ENCODE measurements around the gene ELF1.
"Not testable (repeated sequence)": the region's sequence is repeated elsewhere in the genome, so short reads cannot be mapped to it uniquely, and the experiment has no call there.

ELF1 gene

GRCh38 chr13:40908546-40908945 is 110.6 kb downstream of the ELF1 start:
- no peak overlapping the region for H3K4me2 ChIP-seq (ENCODE audit: insufficient read depth, low read length, poor library complexity, severe bottlenecking)
- no peak overlapping the region for H3K23ac ChIP-seq (ENCODE audit: low read depth, low read length, poor library complexity)
- no peak overlapping the region for H3K4ac ChIP-seq (ENCODE audit: low read length)
- H3K18ac ChIP-seq (ENCODE audit: low read length) = no peak overlapping the region
- no peak overlapping the region for H3K14ac ChIP-seq (ENCODE audit: low read length)
- no peaks in the 10 kb centered on the region for H3K27me3 ChIP-seq (ENCODE audit: control insufficient read depth in 3 of 3, insufficient read depth in 3 of 3, low read depth in 1 of 3, low read length in 3 of 3)
- no peaks in the 10 kb centered on the region for H3K9me3 ChIP-seq (replicated peaks in 1 of 2; ENCODE audit: control insufficient read depth in 2 of 2, insufficient read depth in 1 of 2, low read depth in 1 of 2, low read length in 2 of 2)
- no peak overlapping the region for H2BK5ac ChIP-seq (ENCODE audit: low read length)
- no peak overlapping the region for H3K9ac ChIP-seq (ENCODE audit: low read depth, low read length, poor library complexity)
- no peak overlapping the region for H2BK12ac ChIP-seq (ENCODE audit: low read length)
- H3K27ac ChIP-seq (replicated peaks; ENCODE audit: low read length) = no peak overlapping the region
- no peaks in the 10 kb centered on the region for H3K36me3 ChIP-seq (replicated peaks in 1 of 2; ENCODE audit: control insufficient read depth in 2 of 2, insufficient read depth in 2 of 2, low read length in 2 of 2)
- no peak overlapping the region for H4K91ac ChIP-seq (ENCODE audit: low read depth, low read length, poor library complexity)
- no peak overlapping the region for H3K4me3 ChIP-seq (ENCODE audit: low read length in 2 of 2)
- no peaks in the 10 kb centered on the region for H3K4me1 ChIP-seq (ENCODE audit: control insufficient read depth in 2 of 2, insufficient read depth in 1 of 2, low read depth in 1 of 2, low read length in 2 of 2)
- H3K79me1 ChIP-seq (ENCODE audit: low read depth, low read length) = no peaks in the 10 kb centered on the region
- H2BK120ac ChIP-seq (ENCODE audit: low read depth, low read length) = no peak overlapping the region
- no peak overlapping the region for H4K8ac ChIP-seq (ENCODE audit: low read depth, low read length)
- no peak for DNase-seq (ENCODE audit: low spot score)
- no peak overlapping the region for H2BK15ac ChIP-seq (ENCODE audit: low read length)
- H2AFZ ChIP-seq (ENCODE audit: low read length) = no peak overlapping the region
- no CpG with 5 or more reads among the region's 1 CpG for WGBS, 2 donors (ENCODE audit: extremely low coverage in 2 of 2, insufficient read length in 2 of 2, insufficient replicate concordance in 1 of 2)
- H2AK5ac ChIP-seq (ENCODE audit: low read depth, low read length) = no peak overlapping the region

GRCh38 chr13:40901032-40901431 is 118.1 kb downstream of the ELF1 start:
- H3K79me1 ChIP-seq (ENCODE audit: low read depth, low read length); H2BK15ac ChIP-seq (ENCODE audit: low read length); DNase-seq (ENCODE audit: low spot score); H3K9ac ChIP-seq (ENCODE audit: low read depth, low read length, poor library complexity); H3K4me2 ChIP-seq (ENCODE audit: insufficient read depth, low read length, poor library complexity, severe bottlenecking); H3K23ac ChIP-seq (ENCODE audit: low read depth, low read length, poor library complexity); H4K91ac ChIP-seq (ENCODE audit: low read depth, low read length, poor library complexity); H3K36me3 ChIP-seq (replicated peaks in 1 of 2; ENCODE audit: control insufficient read depth in 2 of 2, insufficient read depth in 2 of 2, low read length in 2 of 2); H2AFZ ChIP-seq (ENCODE audit: low read length); H2BK5ac ChIP-seq (ENCODE audit: low read length); H3K4me1 ChIP-seq (ENCODE audit: control insufficient read depth in 2 of 2, insufficient read depth in 1 of 2, low read depth in 1 of 2, low read length in 2 of 2); H3K27ac ChIP-seq (replicated peaks; ENCODE audit: low read length); H3K18ac ChIP-seq (ENCODE audit: low read length); H2BK120ac ChIP-seq (ENCODE audit: low read depth, low read length); H2AK5ac ChIP-seq (ENCODE audit: low read depth, low read length); H3K9me3 ChIP-seq (replicated peaks in 1 of 2; ENCODE audit: control insufficient read depth in 2 of 2, insufficient read depth in 1 of 2, low read depth in 1 of 2, low read length in 2 of 2); H3K14ac ChIP-seq (ENCODE audit: low read length); H3K27me3 ChIP-seq (ENCODE audit: control insufficient read depth in 3 of 3, insufficient read depth in 3 of 3, low read depth in 1 of 3, low read length in 3 of 3); H4K8ac ChIP-seq (ENCODE audit: low read depth, low read length); H3K4ac ChIP-seq (ENCODE audit: low read length); H2BK12ac ChIP-seq (ENCODE audit: low read length); H3K4me3 ChIP-seq (ENCODE audit: low read length in 2 of 2): not testable (repeated sequence)
- WGBS, 2 donors (ENCODE audit: extremely low coverage in 2 of 2, insufficient read length in 2 of 2, insufficient replicate concordance in 1 of 2) = no CpG with 5 or more reads among the region's 31 CpGs

- H3K4ac ChIP-seq (ENCODE audit: low read length); H3K79me1 ChIP-seq (ENCODE audit: low read depth, low read length); H3K4me1 ChIP-seq (ENCODE audit: control insufficient read depth in 2 of 2, insufficient read depth in 1 of 2, low read depth in 1 of 2, low read length in 2 of 2); H3K14ac ChIP-seq (ENCODE audit: low read length); H2BK120ac ChIP-seq (ENCODE audit: low read depth, low read length); H3K36me3 ChIP-seq (replicated peaks in 1 of 2; ENCODE audit: control insufficient read depth in 2 of 2, insufficient read depth in 2 of 2, low read length in 2 of 2); H4K8ac ChIP-seq (ENCODE audit: low read depth, low read length); DNase-seq (ENCODE audit: low spot score); H3K4me2 ChIP-seq (ENCODE audit: insufficient read depth, low read length, poor library complexity, severe bottlenecking); H4K91ac ChIP-seq (ENCODE audit: low read depth, low read length, poor library complexity); H2BK12ac ChIP-seq (ENCODE audit: low read length); H3K4me3 ChIP-seq (ENCODE audit: low read length in 2 of 2); H2AFZ ChIP-seq (ENCODE audit: low read length); H2AK5ac ChIP-seq (ENCODE audit: low read depth, low read length); H3K27ac ChIP-seq (replicated peaks; ENCODE audit: low read length); H3K9ac ChIP-seq (ENCODE audit: low read depth, low read length, poor library complexity); H3K9me3 ChIP-seq (replicated peaks in 1 of 2; ENCODE audit: control insufficient read depth in 2 of 2, insufficient read depth in 1 of 2, low read depth in 1 of 2, low read length in 2 of 2); H2BK5ac ChIP-seq (ENCODE audit: low read length); H2BK15ac ChIP-seq (ENCODE audit: low read length); H3K23ac ChIP-seq (ENCODE audit: low read depth, low read length, poor library complexity); H3K27me3 ChIP-seq (ENCODE audit: control insufficient read depth in 3 of 3, insufficient read depth in 3 of 3, low read depth in 1 of 3, low read length in 3 of 3); H3K18ac ChIP-seq (ENCODE audit: low read length): not testable (repeated sequence)
- WGBS, 2 donors (ENCODE audit: extremely low coverage in 2 of 2, insufficient read length in 2 of 2, insufficient replicate concordance in 1 of 2) = no CpG with 5 or more reads among the region's 28 CpGs
Measured at GRCh38 chr13:40900568-40900967, 118.5 kb downstream of the ELF1 start.

GRCh38 chr13:40897053-40897452 is 122.1 kb downstream of the ELF1 start:
- Histone ChIP-seq H4K91ac (ENCODE audit: low read depth, low read length, poor library complexity) (no peak overlapping the region), H3K23ac (ENCODE audit: low read depth, low read length, poor library complexity) (no peak overlapping the region), H3K79me1 (ENCODE audit: low read depth, low read length) (no peaks in the 10 kb centered on the region), H2BK12ac (ENCODE audit: low read length) (no peak overlapping the region), H3K14ac (ENCODE audit: low read length) (no peak overlapping the region), H2AFZ (ENCODE audit: low read length) (no peak overlapping the region), H3K4me1 (ENCODE audit: control insufficient read depth in 2 of 2, insufficient read depth in 1 of 2, low read depth in 1 of 2, low read length in 2 of 2) (no peaks in the 10 kb centered on the region), H3K18ac (ENCODE audit: low read length) (no peak overlapping the region), H2AK5ac (ENCODE audit: low read depth, low read length) (no peak overlapping the region), H3K9ac (ENCODE audit: low read depth, low read length, poor library complexity) (no peak overlapping the region), H3K4ac (ENCODE audit: low read length) (no peak overlapping the region), H4K8ac (ENCODE audit: low read depth, low read length) (no peak overlapping the region), H2BK15ac (ENCODE audit: low read length) (no peak overlapping the region), H3K9me3 (replicated peaks in 1 of 2; ENCODE audit: control insufficient read depth in 2 of 2, insufficient read depth in 1 of 2, low read depth in 1 of 2, low read length in 2 of 2) (no peaks in the 10 kb centered on the region), H3K27ac (replicated peaks; ENCODE audit: low read length) (no peak overlapping the region), H2BK120ac (ENCODE audit: low read depth, low read length) (no peak overlapping the region), H2BK5ac (ENCODE audit: low read length) (no peak overlapping the region), H3K36me3 (replicated peaks in 1 of 2; ENCODE audit: control insufficient read depth in 2 of 2, insufficient read depth in 2 of 2, low read length in 2 of 2) (no peaks in the 10 kb centered on the region), H3K4me3 (ENCODE audit: low read length in 2 of 2) (no peak overlapping the region), H3K27me3 (ENCODE audit: control insufficient read depth in 3 of 3, insufficient read depth in 3 of 3, low read depth in 1 of 3, low read length in 3 of 3) (no peaks in the 10 kb centered on the region), H3K4me2 (ENCODE audit: insufficient read depth, low read length, poor library complexity, severe bottlenecking) (no peak overlapping the region)
- DNase-seq (ENCODE audit: low spot score) = no peak

Measured in neuronal stem cell (in vitro differentiated cells).